H1 (cell line): ENCODE results near the gene HYAL4. TPM values are rescaled to one million over a fixed set of nuclear protein-coding genes. Genes with fewer than 3 reads are reported as not detected.

ENCODE experiments used
- BCL11A ChIP-seq, 2 experiments: IDR thresholded peaks; one replicate each; pipeline ENCODE4 v1.6.1; 2011; ENCODE audit warnings: low read depth in 2 of 2, low read length in 2 of 2, mild to moderate bottlenecking in 2 of 2
- EGR1 ChIP-seq: IDR thresholded peaks from 2 replicates; pipeline ENCODE4 v1.6.1; 2011; ENCODE audit warnings: low read depth, low read length, borderline replicate concordance
- EZH2 ChIP-seq: fragments of 200-600 bp; sonication (generic); IDR thresholded peaks from 2 replicates; pipeline ENCODE4 v1.7.1; 2012; ENCODE audit warnings: low read depth, mild to moderate bottlenecking, moderate library complexity, low read length, inconsistent platforms; ENCODE audit not compliant: severe bottlenecking
- JUN ChIP-seq: IDR thresholded peaks from 2 replicates; pipeline ENCODE4 v1.6.1; 2011; ENCODE audit warnings: low read depth, mild to moderate bottlenecking, improper control_type of control experiment, low read length
- YY1 ChIP-seq: IDR thresholded peaks from 2 replicates; pipeline ENCODE4 v1.6.1; 2011; ENCODE audit warnings: low read depth, mild to moderate bottlenecking, low read length
- polyA plus RNA-seq, 7 experiments: library from polyadenylated mRNA; depleted of rRNA in 3 of 7; stranded (reverse) in 5 of 7; unstranded in 2 of 7; fragments of >200 nt in 5 of 7; fragments of 200-250 nt in 2 of 7; gene quantifications; 1 replicate in 5 of 7; 2 replicates in 1 of 7; 4 replicates in 1 of 7; pipeline versions ENCODE4 v1.2.1 to v1.2.3, GENCODE V29; 2011 to 2013; ENCODE audit warnings: missing spikeins in 2 of 7, mixed read lengths in 2 of 7
- total RNA-seq: library from RNA; stranded (reverse); fragmentation: NEBNext Ultra II Directional; extraction: Animal tissue kit (Norgen Biotek cat#: 25700); gene quantifications from 2 replicates; pipeline ENCODE4 v1.2.1, GENCODE V29; 2021
- TF ChIP-seq, protein P1 (sequence below): IDR thresholded peaks from 2 replicates; pipeline ENCODE4 v1.6.1; 2011; ENCODE audit warnings: low read length, improper control_type of control experiment
- TF ChIP-seq, protein P2 (sequence below): fragments of 300-600 bp; sonication (generic); IDR thresholded peaks from 2 replicates; pipeline ENCODE4 v1.7.1; 2012; ENCODE audit warnings: low read length, moderate library complexity, mild to moderate bottlenecking, inconsistent platforms; ENCODE audit not compliant: insufficient replicate concordance

Gene HYAL4
- total and polyA plus RNA-seq, 2 of the 8 experiments (the other 6 are each of a cell fraction or from before 2014, with no cell fraction given) = not detected

GRCh38 chr7:123864012-123864411, 19.0 kb downstream of the HYAL4 start (continued):
- no peak for TF ChIP-seq EGR1
- no peak for TF ChIP-seq YY1
- TF ChIP-seq EZH2 = no peak
- TF ChIP-seq BCL11A (IDR thresholded peaks at IDR 0.05; ENCODE audit: low read depth in 2 of 2, low read length in 2 of 2) = no peak
- TF ChIP-seq, protein P1, sequence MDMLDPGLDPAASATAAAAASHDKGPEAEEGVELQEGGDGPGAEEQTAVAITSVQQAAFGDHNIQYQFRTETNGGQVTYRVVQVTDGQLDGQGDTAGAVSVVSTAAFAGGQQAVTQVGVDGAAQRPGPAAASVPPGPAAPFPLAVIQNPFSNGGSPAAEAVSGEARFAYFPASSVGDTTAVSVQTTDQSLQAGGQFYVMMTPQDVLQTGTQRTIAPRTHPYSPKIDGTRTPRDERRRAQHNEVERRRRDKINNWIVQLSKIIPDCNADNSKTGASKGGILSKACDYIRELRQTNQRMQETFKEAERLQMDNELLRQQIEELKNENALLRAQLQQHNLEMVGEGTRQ = no peak
- no peak for TF ChIP-seq JUN
- TF ChIP-seq, protein P2, sequence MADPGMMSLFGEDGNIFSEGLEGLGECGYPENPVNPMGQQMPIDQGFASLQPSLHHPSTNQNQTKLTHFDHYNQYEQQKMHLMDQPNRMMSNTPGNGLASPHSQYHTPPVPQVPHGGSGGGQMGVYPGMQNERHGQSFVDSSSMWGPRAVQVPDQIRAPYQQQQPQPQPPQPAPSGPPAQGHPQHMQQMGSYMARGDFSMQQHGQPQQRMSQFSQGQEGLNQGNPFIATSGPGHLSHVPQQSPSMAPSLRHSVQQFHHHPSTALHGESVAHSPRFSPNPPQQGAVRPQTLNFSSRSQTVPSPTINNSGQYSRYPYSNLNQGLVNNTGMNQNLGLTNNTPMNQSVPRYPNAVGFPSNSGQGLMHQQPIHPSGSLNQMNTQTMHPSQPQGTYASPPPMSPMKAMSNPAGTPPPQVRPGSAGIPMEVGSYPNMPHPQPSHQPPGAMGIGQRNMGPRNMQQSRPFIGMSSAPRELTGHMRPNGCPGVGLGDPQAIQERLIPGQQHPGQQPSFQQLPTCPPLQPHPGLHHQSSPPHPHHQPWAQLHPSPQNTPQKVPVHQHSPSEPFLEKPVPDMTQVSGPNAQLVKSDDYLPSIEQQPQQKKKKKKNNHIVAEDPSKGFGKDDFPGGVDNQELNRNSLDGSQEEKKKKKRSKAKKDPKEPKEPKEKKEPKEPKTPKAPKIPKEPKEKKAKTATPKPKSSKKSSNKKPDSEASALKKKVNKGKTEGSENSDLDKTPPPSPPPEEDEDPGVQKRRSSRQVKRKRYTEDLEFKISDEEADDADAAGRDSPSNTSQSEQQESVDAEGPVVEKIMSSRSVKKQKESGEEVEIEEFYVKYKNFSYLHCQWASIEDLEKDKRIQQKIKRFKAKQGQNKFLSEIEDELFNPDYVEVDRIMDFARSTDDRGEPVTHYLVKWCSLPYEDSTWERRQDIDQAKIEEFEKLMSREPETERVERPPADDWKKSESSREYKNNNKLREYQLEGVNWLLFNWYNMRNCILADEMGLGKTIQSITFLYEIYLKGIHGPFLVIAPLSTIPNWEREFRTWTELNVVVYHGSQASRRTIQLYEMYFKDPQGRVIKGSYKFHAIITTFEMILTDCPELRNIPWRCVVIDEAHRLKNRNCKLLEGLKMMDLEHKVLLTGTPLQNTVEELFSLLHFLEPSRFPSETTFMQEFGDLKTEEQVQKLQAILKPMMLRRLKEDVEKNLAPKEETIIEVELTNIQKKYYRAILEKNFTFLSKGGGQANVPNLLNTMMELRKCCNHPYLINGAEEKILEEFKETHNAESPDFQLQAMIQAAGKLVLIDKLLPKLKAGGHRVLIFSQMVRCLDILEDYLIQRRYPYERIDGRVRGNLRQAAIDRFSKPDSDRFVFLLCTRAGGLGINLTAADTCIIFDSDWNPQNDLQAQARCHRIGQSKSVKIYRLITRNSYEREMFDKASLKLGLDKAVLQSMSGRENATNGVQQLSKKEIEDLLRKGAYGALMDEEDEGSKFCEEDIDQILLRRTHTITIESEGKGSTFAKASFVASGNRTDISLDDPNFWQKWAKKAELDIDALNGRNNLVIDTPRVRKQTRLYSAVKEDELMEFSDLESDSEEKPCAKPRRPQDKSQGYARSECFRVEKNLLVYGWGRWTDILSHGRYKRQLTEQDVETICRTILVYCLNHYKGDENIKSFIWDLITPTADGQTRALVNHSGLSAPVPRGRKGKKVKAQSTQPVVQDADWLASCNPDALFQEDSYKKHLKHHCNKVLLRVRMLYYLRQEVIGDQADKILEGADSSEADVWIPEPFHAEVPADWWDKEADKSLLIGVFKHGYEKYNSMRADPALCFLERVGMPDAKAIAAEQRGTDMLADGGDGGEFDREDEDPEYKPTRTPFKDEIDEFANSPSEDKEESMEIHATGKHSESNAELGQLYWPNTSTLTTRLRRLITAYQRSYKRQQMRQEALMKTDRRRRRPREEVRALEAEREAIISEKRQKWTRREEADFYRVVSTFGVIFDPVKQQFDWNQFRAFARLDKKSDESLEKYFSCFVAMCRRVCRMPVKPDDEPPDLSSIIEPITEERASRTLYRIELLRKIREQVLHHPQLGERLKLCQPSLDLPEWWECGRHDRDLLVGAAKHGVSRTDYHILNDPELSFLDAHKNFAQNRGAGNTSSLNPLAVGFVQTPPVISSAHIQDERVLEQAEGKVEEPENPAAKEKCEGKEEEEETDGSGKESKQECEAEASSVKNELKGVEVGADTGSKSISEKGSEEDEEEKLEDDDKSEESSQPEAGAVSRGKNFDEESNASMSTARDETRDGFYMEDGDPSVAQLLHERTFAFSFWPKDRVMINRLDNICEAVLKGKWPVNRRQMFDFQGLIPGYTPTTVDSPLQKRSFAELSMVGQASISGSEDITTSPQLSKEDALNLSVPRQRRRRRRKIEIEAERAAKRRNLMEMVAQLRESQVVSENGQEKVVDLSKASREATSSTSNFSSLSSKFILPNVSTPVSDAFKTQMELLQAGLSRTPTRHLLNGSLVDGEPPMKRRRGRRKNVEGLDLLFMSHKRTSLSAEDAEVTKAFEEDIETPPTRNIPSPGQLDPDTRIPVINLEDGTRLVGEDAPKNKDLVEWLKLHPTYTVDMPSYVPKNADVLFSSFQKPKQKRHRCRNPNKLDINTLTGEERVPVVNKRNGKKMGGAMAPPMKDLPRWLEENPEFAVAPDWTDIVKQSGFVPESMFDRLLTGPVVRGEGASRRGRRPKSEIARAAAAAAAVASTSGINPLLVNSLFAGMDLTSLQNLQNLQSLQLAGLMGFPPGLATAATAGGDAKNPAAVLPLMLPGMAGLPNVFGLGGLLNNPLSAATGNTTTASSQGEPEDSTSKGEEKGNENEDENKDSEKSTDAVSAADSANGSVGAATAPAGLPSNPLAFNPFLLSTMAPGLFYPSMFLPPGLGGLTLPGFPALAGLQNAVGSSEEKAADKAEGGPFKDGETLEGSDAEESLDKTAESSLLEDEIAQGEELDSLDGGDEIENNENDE = no peak
- TF ChIP-seq, all 59 proteins: peak for 0
